NK-92 (cell line): Measurements from ENCODE around the gene NCOA6.

Experiments
- DNase-seq: peaks from one replicate; lab custom pipeline; 2025; ENCODE audit not compliant: unreplicated experiment; lab: John Stamatoyannopoulos, UW

The NCOA6 gene

GRCh38 chr20:34825530-34826362 lies at the start of gene NCOA6:
NCOA6 (minus strand) TSS chr20:34825651; CDS start chr20:34782355, 43,296 bp downstream.
- no peak for DNase-seq

GRCh38 chr20:34874094-34874654 lies 48.7 kb upstream of the NCOA6 start:
- DNase-seq, result no peak

GRCh38 chr20:34873583-34874093 lies 48.2 kb upstream of the NCOA6 start:
- no peak for DNase-seq

- DNase-seq, result no peak
Observed at GRCh38 chr20:34872622-34873224, 47.3 kb upstream of the NCOA6 start, which contains the start of gene GGT7. GGT7 (minus strand) TSS chr20:34872856; CDS start chr20:34872815, 41 bp downstream.

- DNase-seq, result no peak
Observed at GRCh38 chr20:34871966-34872621, 46.6 kb upstream of the NCOA6 start.

GRCh38 chr20:34871320-34871926 lies 46.0 kb upstream of the NCOA6 start:
- DNase-seq, result no peak

- no peak for DNase-seq
Observed at GRCh38 chr20:34864216-34864615, 38.8 kb upstream of the NCOA6 start.

GRCh38 chr20:34863421-34863965 lies 38.0 kb upstream of the NCOA6 start:
- no peak for DNase-seq

GRCh38 chr20:34862724-34863123 lies 37.3 kb upstream of the NCOA6 start:
- no peak for DNase-seq

GRCh38 chr20:34861386-34862084 lies 36.1 kb upstream of the NCOA6 start:
- DNase-seq, result no peak

GRCh38 chr20:34859826-34860545 lies 34.5 kb upstream of the NCOA6 start:
- no peak for DNase-seq

- DNase-seq, result no peak
Observed at GRCh38 chr20:34859367-34859766, 33.9 kb upstream of the NCOA6 start.

- no peak for DNase-seq
Observed at GRCh38 chr20:34852298-34852697, 26.8 kb upstream of the NCOA6 start.

GRCh38 chr20:34850969-34851368 lies 25.5 kb upstream of the NCOA6 start:
- no peak for DNase-seq

- no peak for DNase-seq
Observed at GRCh38 chr20:34849778-34850177, 24.3 kb upstream of the NCOA6 start.

GRCh38 chr20:34848597-34848996 lies 23.1 kb upstream of the NCOA6 start:
- no peak for DNase-seq

- DNase-seq, result no peak
Observed at GRCh38 chr20:34843421-34843820, 18.0 kb upstream of the NCOA6 start.

GRCh38 chr20:34842143-34842542 lies 16.7 kb upstream of the NCOA6 start:
- no peak for DNase-seq

- no peak for DNase-seq
Observed at GRCh38 chr20:34834459-34834893, 9.0 kb upstream of the NCOA6 start.
